Tibial nerve (tissue), 3 donors: ENCODE measurements around the gene SEMA3F.

Experiments used
- POLR2A ChIP-seq, 2 donors: fragments of 450-650 bp; IDR thresholded peaks; one replicate each; pipeline ENCODE4 v1.6.1; 2017; ENCODE audit warnings: antibody characterized with exemption in 2 of 2, mild to moderate bottlenecking in 2 of 2, moderate library complexity in 2 of 2
- TF ChIP-seq, protein P1 (sequence below), 5 experiments: fragments of 200-600 bp in 3 of 5; fragments of 450-650 bp in 2 of 5; sonication (generic) in 3 of 5; IDR thresholded peaks; one replicate each; pipeline ENCODE4 v1.5.1; 2016 to 2019; ENCODE audit warnings: antibody characterized with exemption in 5 of 5, mild to moderate bottlenecking in 3 of 5, moderate library complexity in 2 of 5

DNA sequence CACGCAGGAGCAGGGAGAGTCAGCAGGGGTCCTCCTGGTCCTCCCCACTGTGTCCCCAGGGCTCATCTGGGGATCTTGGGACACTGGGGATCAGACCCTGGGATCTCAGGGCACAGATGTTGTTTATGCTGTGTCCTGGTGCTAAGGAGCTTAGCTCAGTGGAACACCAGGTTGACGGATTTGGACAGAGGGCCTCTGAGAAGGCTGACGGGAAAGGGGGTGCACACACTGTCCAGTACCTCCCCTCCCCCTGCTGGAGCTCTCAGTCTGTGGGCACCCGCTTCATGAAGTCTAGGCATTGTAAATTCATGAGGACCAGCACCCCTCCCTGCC lies 21.9 kb upstream of the SEMA3F start:
- TF ChIP-seq, protein P1, sequence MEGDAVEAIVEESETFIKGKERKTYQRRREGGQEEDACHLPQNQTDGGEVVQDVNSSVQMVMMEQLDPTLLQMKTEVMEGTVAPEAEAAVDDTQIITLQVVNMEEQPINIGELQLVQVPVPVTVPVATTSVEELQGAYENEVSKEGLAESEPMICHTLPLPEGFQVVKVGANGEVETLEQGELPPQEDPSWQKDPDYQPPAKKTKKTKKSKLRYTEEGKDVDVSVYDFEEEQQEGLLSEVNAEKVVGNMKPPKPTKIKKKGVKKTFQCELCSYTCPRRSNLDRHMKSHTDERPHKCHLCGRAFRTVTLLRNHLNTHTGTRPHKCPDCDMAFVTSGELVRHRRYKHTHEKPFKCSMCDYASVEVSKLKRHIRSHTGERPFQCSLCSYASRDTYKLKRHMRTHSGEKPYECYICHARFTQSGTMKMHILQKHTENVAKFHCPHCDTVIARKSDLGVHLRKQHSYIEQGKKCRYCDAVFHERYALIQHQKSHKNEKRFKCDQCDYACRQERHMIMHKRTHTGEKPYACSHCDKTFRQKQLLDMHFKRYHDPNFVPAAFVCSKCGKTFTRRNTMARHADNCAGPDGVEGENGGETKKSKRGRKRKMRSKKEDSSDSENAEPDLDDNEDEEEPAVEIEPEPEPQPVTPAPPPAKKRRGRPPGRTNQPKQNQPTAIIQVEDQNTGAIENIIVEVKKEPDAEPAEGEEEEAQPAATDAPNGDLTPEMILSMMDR (IDR thresholded peaks at IDR 0.05) = no peak
- no peak for TF ChIP-seq POLR2A (IDR thresholded peaks at IDR 0.05)
